ENCODE data around the gene SNRPE. TPM values are rescaled to one million over a fixed set of nuclear protein-coding genes. Genes with fewer than 3 reads are reported as not detected.

The SNRPE gene
- total RNA-seq, 1 experiment from 2014 or later: 288 TPM

GRCh38 chr1:203878422-203878821 is 17.0 kb downstream of the SNRPE start:
- H3K4me1 ChIP-seq (ENCODE audit: control insufficient read depth in 1 of 2, insufficient read depth in 2 of 2, low read length in 2 of 2): no peaks in the 10 kb centered on the region
- H3K4me2 ChIP-seq (ENCODE audit: low read length): no peak overlapping the region
- no peaks in the 10 kb centered on the region for H3K9me3 ChIP-seq (ENCODE audit: control insufficient read depth in 1 of 2, insufficient read depth in 1 of 2, low read depth in 1 of 2, low read length in 2 of 2)
- no peaks in the 10 kb centered on the region for H3K79me2 ChIP-seq (ENCODE audit: insufficient read depth, low read length)
- CTCF ChIA-PET: no interaction called here
- RAD21 ChIA-PET (ENCODE audit: low non-redundant PET in 1 of 2, low total read pairs in 2 of 2, uncharacterized antibody in 2 of 2, unreplicated experiment in 2 of 2): no interaction called here
- no peak overlapping the region for H3K4me3 ChIP-seq (replicated peaks in 1 of 2; ENCODE audit: low read depth in 1 of 2, low read length in 2 of 2)
- peaks cover 0 to under 1% of the 10 kb centered on the region in 2 experiments; a peak in 1 of 4 replicates for H3K36me3 ChIP-seq (ENCODE audit: control insufficient read depth in 1 of 2, insufficient read depth in 2 of 2, low read length in 2 of 2)
- no peaks in the 10 kb centered on the region for H4K20me1 ChIP-seq (ENCODE audit: insufficient read depth)
- intact Hi-C loops (cut with micrococcal nuclease): no loop called here
- ATAC-seq (no peak), DNase-seq (ENCODE audit: low read depth, low spot score) (no peak)
- H3K27ac ChIP-seq (ENCODE audit: low read depth, low read length): no peak overlapping the region
- H3K9me2 ChIP-seq (ENCODE audit: insufficient read depth): no peaks in the 10 kb centered on the region
- POLR2A ChIA-PET: no interaction called here
- no peaks in the 10 kb centered on the region for H3K27me3 ChIP-seq (ENCODE audit: insufficient read depth, low read length)
- BruUV-seq (replicated peaks): no TSS peak
- no peak overlapping the region for H3K9ac ChIP-seq (ENCODE audit: low read length)
- TF ChIP-seq EZH2phosphoT487 (IDR thresholded peaks at IDR 0.05; ENCODE audit: borderline replicate concordance) (no peak), CBX3 (IDR thresholded peaks at IDR 0.05; ENCODE audit: low read depth) (no peak), ZBTB33 (IDR thresholded peaks at IDR 0.05; ENCODE audit: extremely low read depth, insufficient replicate concordance, low read length) (no peak), REST (IDR thresholded peaks at IDR 0.05; ENCODE audit: low read depth) (no peak), CEBPB (IDR thresholded peaks at IDR 0.05; ENCODE audit: low read depth) (no peak), ZFX (IDR thresholded peaks at IDR 0.05) (no peak), POLR2A (IDR thresholded peaks at IDR 0.05; ENCODE audit: borderline replicate concordance, extremely low read depth, insufficient read depth, insufficient read length) (no peak), CTCF (IDR thresholded peaks at IDR 0.05 in 2 of 3, conservative IDR thresholded peaks at IDR 0.05 in 1 of 3; ENCODE audit: borderline replicate concordance in 1 of 3, insufficient read depth in 1 of 3, low read depth in 2 of 3, low read length in 2 of 3) (no peak), EZH2 (IDR thresholded peaks at IDR 0.05) (no peak), RAD21 (IDR thresholded peaks at IDR 0.05; ENCODE audit: low read depth) (no peak), MAX (IDR thresholded peaks at IDR 0.05) (no peak), TCF7L2 (IDR thresholded peaks at IDR 0.05; ENCODE audit: borderline replicate concordance, extremely low read depth, insufficient read depth, insufficient read length) (no peak), POLR2AphosphoS5 (IDR thresholded peaks at IDR 0.05; ENCODE audit: low read depth, low read length) (no peak)
- H2AFZ ChIP-seq (ENCODE audit: low read depth, low read length, poor library complexity, severe bottlenecking): no peak overlapping the region
